HPDE6-E6E7 (cell line): ENCODE measurements around the gene SHROOM4.
A peak's percentile ranks its signal among the peaks of the same experiment; 100 is the strongest.

Experiments used
- DNase-seq: peaks from one replicate; pipeline ENCODE4 v3.0.0; 2011; ENCODE audit warnings: missing footprints; ENCODE audit errors: extremely low spot score

The SHROOM4 gene

DNA sequence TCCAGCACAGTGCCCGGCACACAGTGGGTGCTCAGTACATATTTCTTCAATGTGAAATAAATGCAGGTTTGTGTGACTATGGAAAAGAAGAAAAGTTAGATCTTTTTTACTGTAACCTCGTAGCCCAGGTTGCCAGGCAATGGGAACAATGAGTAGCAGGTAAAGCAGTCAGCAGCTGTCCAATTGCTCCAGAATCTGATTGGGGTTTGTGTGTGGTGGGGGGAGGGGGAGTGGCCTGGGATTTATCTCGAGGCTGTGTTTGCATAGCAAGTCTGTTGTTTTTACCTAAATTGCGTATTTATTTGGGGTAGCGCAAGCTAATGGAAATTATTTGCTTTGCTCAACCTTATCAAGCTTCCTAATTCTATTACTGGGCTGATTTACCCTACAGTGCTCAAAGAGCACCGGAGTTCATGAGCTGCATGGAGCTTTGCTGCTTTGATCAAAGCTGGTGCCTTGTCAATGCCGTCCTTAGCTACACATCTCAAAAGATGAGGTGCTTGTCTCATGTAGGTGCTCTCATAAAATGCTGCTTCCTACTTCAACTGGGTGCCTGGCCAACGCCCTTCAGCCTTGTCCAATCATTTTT is 198.3 kb downstream of the SHROOM4 start:
- DNase-seq: no peak

DNA sequence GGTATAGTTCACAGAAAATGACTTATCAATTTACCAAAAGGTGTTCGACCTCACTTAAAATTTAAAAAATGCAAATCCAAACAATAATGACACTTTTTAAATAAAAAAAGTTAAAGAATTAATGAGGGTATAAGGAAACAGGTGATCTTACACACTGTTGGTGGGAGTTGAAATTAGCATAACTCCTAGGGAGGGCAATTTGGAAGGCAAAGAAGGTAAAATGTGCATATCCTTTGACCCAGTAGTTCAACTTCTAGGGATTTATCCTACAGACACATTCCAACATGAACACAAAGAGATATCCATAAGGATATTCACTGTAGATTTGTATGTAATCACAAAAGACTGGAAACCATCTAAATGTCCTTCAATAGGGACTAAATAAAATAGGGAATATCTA is 199.5 kb downstream of the SHROOM4 start:
- DNase-seq: no peak

DNA sequence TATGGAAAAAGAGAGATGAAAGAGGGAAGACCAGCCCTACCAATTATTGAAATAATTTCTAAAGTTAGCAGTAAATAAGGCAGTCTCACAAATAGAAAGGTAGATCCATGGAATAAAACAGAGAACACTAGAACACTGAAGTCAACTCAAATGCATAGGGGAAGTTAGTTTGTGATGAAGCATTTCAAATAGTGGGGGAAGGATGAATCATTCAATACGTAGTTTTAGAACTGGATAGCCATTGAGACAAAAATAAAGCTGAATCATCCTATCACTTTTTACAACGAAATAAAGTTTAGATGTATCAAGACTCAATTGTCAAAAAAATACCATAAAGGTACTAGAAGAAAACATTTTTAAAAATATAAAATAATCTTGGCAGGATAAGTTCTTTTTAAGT is 200.1 kb downstream of the SHROOM4 start:
- DNase-seq: no peak

DNA sequence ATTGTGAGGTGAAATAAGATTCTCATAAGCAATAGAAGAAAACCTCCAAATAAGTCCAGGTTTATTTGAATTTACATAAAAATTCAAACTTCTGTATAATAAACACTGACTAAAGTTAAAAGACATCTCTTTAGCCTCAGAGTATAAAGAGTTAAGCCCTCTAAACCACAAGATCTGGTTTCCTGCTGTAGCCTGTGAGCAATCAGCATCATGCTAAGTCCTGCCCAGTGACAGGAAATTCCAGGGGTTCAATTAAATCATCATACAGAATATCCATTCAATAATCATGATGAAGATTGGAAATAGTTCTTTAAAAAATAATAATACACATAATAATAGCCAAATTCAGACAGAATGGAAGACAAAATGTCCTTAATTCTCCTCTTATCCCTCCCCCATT is 204.2 kb downstream of the SHROOM4 start:
- no peak for DNase-seq

DNA sequence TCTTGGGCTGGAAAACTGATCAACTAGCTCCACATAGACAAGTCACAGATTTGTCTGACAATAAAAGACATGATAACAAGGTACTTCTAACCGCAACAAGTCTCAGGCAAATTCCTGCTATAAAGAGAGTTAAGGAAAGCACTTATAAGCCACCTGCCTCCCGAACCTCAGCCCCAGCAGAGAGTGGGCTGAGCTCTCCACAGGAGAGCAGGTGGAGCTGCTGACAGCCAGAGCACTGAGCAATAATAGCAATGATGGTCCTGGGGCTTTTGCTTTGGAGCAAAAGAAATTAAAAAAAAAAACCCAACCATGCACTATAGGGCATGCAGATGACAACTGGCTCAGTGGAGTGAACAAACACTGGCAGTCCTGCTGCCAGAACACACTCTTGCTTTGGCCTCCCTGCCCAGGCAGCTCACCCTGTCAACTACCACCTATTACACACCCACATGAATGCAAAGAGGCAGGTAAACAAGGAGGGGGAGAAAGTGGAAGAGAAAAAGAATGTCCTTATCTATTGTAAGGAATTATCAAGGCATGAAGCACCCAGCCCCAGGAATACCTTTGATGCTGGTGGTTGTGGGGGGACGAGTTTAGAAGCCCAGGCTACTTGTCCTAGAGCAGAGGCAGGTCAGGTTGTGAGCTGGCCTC is 207.6 kb downstream of the SHROOM4 start:
- no peak for DNase-seq

DNA sequence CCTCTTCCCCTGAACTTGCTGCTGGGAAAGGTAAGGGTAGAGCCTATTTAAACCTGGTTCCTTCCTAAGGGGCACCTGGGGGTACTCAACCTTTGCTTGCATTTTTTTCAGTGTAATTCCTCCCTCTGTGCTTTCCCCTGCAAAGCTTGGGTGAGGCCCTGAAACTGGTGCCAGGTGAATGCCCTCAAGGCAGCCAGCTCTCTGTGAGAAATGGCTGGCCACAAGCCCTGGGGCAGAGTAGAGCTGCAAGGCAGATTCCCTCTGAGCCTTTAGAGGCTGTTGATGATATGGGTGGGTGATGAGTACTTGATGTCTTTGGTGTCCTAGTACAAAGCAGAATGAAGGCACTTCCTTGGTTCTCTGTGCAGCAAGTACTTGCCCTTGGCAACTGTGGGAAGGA is 217.9 kb downstream of the SHROOM4 start:
- DNase-seq: no peak

DNA sequence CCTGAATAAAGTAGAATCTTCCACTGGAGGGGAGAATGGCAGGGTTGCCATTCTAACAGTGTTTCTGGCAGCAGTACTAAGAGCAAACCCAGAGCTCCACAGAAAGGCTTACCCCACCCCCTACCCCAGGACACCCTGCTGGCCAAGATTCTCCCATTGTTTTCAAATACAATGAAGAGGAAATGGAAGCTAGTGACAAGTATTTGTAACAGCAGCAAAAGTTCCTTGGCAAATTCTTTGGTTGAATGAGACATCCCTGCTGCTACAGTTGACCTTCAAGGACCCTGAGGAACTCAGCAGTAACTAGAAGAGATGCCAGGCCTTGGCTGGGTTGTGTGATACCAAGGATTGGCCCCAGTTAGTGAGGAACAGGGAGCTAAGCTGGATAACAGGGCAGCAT is 219.2 kb downstream of the SHROOM4 start:
- no peak for DNase-seq

DNA sequence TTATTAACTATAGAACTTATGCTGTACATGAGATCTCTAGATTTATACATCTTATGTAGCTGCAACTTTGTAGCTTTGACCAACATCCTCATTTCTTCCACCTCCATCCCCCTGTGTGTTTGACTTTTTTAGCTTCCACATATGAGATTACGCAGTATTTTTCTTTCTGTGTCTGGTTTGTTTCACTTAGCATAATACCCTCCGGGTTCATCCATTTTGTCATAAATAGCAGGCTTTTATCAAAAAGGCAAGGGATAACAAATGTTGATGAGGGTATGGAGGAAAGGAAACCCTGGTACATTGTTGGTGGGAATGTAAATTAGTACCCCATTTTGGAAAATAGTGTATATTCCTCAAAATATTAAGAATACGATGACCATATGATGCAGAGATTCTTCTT is 227.0 kb downstream of the SHROOM4 start:
- DNase-seq: no peak

DNA sequence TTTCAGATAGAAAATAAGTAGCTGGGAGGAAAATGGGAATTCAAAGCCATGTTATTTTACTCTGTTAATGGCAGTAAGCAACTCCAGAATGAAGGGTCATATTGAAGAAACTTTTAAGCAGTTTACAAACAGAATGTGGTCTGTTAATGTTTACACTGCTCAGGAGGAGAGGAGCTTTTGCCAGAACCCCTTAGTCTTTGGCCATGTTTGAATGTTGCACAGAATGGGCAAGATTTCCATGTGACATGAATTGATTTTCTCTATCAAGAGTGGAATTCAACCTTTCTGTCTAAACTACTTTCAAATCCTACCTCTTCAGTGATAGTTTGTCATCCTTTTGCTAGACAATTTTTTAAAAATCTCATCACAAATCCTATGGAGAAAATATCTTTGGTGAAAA is 227.6 kb downstream of the SHROOM4 start:
- DNase-seq: no peak

DNA sequence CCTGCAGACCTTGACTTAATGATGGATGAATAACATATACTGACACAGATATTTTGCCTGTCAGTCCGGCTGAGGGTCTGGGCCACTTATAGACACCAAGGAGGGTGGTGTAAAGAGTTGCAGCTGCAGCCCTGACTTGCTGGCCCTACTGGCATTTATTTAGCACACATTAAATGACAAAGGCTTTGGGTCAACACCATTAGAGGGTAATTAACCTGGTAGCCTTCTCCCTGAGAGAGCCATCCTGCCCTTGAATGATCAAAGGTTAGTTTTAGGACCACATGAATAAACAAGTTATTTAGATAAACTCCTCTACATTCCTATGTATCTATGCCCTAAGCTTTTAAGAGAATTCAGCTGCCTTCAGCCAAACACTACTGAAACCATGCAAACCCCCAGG is 232.6 kb downstream of the SHROOM4 start:
- DNase-seq: no peak

DNA sequence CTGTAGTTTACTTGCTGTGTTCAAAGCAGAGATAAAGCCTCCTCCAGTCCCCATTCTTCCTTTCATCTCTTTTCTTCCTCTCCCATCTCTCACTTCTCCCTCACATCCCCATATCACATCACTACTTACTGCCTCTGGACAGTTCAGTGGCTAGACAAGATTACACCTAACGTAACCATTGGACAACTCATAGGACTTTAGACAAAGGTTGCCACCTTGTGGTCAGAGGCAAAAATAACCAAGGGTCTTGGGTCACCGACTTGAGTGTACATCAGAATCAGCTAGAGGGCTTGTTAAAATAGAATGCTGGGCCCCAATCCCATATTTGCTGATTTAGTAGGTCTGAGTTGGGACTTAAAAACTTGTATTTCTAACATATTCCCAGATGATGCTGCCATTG is 234.0 kb downstream of the SHROOM4 start:
- DNase-seq: peak; percentile 26

DNA sequence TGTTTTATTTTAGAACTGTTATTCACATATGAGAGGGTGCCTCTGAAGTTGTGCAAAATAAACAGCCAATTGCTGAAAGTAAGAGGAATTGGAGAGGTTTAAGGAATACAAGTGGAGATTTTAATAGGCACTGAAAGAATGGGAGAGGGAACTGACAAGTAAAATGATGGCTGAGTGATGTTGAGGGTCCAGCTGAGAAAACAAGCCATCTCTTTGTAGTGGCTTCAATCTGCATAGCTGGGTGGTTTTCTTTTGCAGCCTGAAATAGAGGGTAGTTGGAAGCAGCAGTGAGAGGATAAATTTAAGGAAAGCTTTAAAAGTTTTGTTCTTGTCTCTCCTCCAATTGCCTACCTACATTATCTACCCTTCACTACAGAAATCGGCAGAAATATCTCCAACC is 236.7 kb downstream of the SHROOM4 start:
- no peak for DNase-seq

DNA sequence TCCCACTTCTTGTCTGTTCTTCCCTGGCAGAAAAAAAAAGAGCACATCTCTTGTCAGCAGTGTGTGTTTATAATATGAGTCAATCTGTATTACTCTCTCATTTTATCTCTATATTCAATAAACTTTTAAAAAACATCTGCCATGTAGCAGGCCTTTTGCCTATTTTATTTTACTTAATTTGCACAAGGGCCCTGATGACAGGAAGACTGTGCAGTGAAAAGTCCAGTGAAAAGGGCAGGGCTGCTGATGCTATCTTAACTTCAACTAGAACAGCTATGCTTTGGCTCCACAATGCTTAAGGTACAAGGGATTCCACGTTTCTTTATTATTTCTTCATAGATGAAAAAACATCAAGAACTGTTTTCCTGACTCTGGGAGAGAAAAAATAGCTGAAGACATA is 246.4 kb downstream of the SHROOM4 start:
- DNase-seq: no peak

DNA sequence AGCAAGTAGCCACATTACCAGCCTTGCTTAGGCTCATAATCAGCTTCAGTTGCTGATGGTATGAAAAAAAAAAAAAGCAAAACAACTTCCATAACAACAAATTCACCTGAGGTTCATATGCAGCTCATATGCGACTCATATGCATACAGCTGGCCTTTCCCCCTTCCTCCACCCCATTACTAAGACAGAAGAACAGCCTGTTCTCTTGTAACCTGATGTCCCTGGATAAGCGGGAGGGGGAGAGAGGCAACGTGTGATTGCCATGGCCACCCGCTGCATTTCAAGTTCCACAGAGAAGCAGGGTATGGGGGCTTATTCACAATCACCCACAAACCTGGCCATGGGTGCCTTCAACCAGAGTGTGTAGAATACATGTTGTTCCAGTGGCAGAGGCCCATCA is 248.3 kb downstream of the SHROOM4 start:
- no peak for DNase-seq
